ENCODE results near the gene HOOK2. TPM values are rescaled to one million over a fixed set of nuclear protein-coding genes. Genes with fewer than 3 reads are reported as not detected.

HOOK2 gene
- total RNA-seq, 1 donor from 2014 or later: 30.3 TPM

- peak within 1 kb of the TSS; percentile 94 for H3K4me3 Mint-ChIP-seq (ENCODE audit: unreplicated experiment)
- no peak within 1 kb of the TSS for H3K27ac Mint-ChIP-seq (ENCODE audit: unreplicated experiment)
- peaks cover 14% of the 10 kb centered on the region for H3K27me3 Mint-ChIP-seq (ENCODE audit: unreplicated experiment)
- peaks cover 4% of the 10 kb centered on the region for H3K9me3 Mint-ChIP-seq (ENCODE audit: unreplicated experiment)
- H3K4me1 Mint-ChIP-seq (ENCODE audit: unreplicated experiment): peaks cover 13% of the 10 kb centered on the region
- peak; percentile 89 for DNase-seq (ENCODE audit: low spot score)
- H3K36me3 Mint-ChIP-seq (ENCODE audit: low read depth, unreplicated experiment): peaks cover 4% of the 10 kb centered on the region
- TF ChIP-seq, protein P1, sequence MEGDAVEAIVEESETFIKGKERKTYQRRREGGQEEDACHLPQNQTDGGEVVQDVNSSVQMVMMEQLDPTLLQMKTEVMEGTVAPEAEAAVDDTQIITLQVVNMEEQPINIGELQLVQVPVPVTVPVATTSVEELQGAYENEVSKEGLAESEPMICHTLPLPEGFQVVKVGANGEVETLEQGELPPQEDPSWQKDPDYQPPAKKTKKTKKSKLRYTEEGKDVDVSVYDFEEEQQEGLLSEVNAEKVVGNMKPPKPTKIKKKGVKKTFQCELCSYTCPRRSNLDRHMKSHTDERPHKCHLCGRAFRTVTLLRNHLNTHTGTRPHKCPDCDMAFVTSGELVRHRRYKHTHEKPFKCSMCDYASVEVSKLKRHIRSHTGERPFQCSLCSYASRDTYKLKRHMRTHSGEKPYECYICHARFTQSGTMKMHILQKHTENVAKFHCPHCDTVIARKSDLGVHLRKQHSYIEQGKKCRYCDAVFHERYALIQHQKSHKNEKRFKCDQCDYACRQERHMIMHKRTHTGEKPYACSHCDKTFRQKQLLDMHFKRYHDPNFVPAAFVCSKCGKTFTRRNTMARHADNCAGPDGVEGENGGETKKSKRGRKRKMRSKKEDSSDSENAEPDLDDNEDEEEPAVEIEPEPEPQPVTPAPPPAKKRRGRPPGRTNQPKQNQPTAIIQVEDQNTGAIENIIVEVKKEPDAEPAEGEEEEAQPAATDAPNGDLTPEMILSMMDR (IDR thresholded peaks at IDR 0.05; ENCODE audit: unreplicated experiment): no peak
These were observed 31.1 kb upstream of the HOOK2 start, which contains the start of gene RNASEH2A for GRCh38 chr19:12806242-12807081. TSS of gene RNASEH2A (plus strand) at chr19:12806584. CDS start at chr19:12806674, 90 bp downstream.

DNA sequence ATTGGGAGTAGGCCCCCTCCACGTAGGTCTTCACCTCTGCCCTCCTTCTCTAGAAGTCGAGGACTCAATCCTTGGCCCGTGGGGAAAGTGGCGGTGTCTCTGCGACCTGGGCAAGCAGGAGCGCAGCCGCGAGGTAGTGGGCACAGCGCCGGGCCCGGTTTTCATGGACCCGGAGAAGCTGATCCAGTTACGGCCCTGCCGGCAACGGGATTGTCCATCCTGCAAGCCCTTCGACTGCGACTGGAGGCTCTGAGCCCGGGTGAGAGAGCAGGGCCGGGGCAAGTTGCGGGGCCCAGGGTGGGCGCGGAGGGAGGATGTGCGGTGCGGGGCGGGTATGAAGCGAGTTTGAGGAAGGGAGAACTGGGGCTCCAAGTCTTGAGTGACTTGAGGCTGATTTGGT lies 28.7 kb upstream of the HOOK2 start:
- Mint-ChIP-seq H3K4me3 (ENCODE audit: unreplicated experiment) (no peak overlapping the region), H3K27me3 (ENCODE audit: unreplicated experiment) (peaks cover 16% of the 10 kb centered on the region), H3K27ac (ENCODE audit: unreplicated experiment) (no peak overlapping the region), H3K36me3 (ENCODE audit: low read depth, unreplicated experiment) (peaks cover 8% of the 10 kb centered on the region), H3K9me3 (ENCODE audit: unreplicated experiment) (peaks cover 4% of the 10 kb centered on the region), H3K4me1 (ENCODE audit: unreplicated experiment) (peaks cover 19% of the 10 kb centered on the region)
- DNase-seq (ENCODE audit: low spot score): no peak
- TF ChIP-seq, protein P1 (IDR thresholded peaks at IDR 0.05; ENCODE audit: unreplicated experiment): no peak

DNA sequence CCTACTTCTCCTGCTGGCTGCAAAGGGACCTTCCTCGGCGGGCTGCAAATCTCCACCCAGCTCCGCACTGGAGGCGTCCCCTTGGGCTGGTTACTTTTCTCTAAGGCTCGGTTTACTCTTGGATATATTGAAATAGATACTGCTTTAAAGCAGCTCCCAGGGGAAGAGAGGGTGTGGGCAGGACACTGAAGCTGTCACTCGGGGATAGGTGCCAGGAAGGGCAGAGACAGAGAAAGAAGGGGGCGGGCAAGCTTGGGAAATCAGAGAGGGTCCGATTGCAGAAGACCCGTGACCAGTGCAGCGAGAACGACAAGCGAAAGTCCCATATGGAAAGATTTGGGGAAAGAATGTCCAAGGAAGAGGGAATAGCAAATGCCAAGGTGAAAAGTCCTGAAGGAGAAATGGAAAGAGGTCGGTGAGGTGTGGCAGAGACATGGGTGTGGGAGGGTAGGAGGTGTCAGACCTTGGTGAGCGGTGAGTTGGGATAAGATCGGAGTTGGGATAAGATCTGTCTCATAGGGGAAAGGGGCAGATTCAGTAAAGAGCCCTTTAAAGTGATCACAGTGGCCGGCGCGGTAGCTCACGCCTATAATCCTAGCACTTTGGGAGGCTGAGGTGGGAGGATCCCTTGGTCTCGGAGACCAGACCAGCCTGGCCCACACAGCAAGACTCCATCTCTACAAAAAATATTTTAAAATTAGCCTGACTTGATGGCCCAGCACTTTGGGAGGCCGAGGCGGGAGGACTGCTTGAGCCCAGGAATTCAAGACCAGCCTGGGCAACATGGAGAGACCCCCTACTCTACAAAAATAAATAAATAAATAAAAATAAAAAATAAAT lies 27.1 kb upstream of the HOOK2 start:
- Mint-ChIP-seq H3K9me3 (ENCODE audit: unreplicated experiment) (no peaks in the 10 kb centered on the region), H3K4me1 (ENCODE audit: unreplicated experiment) (peaks cover 16% of the 10 kb centered on the region), H3K27ac (ENCODE audit: unreplicated experiment) (peak overlapping the region; percentile 4), H3K36me3 (ENCODE audit: low read depth, unreplicated experiment) (peaks cover 3% of the 10 kb centered on the region), H3K4me3 (ENCODE audit: unreplicated experiment) (peak overlapping the region; percentile 84), H3K27me3 (ENCODE audit: unreplicated experiment) (peaks cover 16% of the 10 kb centered on the region)
- no peak for DNase-seq (ENCODE audit: low spot score)
- TF ChIP-seq, protein P1 (IDR thresholded peaks at IDR 0.05; ENCODE audit: unreplicated experiment): no peak

DNA sequence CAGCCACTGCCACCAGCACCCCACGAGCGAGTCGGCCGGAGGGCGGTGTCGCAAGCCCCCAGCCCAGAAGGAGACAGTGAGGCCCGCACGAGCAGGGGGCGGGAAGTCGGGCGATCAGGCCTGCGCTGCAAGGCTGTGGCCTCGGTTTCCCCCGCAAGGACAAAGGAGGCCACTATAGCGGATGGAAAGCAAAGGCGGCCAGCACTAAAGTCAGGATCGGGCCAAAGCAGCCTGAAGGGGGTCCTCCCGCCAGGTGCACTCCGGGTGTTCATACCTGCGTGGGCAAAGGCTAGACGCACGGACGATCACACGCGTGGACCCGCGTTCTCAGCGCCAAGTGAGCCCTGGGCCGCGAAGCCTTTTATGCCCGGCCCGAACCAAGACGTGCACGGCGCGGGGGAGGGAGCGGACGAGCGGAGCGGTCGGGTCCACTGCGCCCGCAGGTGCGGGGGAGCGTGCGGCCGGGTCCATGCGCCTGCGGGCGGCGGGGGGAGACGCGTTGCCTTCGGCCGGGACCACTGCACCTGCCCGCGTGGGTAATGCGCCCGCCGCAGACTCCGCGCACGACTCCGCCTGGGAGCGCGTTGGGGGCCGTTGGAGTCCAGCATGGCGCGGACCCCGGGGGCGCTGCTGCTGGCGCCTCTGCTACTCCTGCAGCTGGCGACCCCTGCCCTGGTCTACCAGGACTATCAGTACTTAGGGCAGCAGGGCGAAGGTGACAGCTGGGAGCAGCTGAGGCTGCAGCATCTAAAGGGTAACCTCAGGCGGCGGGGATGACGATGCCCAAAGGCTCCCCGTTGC lies 26.3 kb upstream of the HOOK2 start, which contains the start of the genes PRDX2 and THSD8:
PRDX2 (minus strand) TSS at position 335 of the 801 bp plus-strand sequence. CDS start 539 bp downstream, outside the sequence.
THSD8 (plus strand) TSS at position 604 of the 801 bp plus-strand sequence; CDS start at position 607, 3 bp downstream.
- Mint-ChIP-seq H3K4me1 (ENCODE audit: unreplicated experiment) (peaks cover 12% of the 10 kb centered on the region), H3K9me3 (ENCODE audit: unreplicated experiment) (no peaks in the 10 kb centered on the region), H3K4me3 (ENCODE audit: unreplicated experiment) (peak within 1 kb of the TSS; percentile 92), H3K27ac (ENCODE audit: unreplicated experiment) (peak within 1 kb of the TSS; percentile 4), H3K36me3 (ENCODE audit: low read depth, unreplicated experiment) (peaks cover 3% of the 10 kb centered on the region), H3K27me3 (ENCODE audit: unreplicated experiment) (peaks cover 16% of the 10 kb centered on the region)
- peak; percentile 69 for DNase-seq (ENCODE audit: low spot score)
- TF ChIP-seq, protein P1 (IDR thresholded peaks at IDR 0.05; ENCODE audit: unreplicated experiment): no peak

All from endothelial cell (in vitro differentiated cells).